Esophagus squamous epithelium (tissue), 5 donors: ENCODE data around the gene ABCE1. TPM values are rescaled to one million over a fixed set of nuclear protein-coding genes. Genes with fewer than 3 reads are reported as not detected.

ENCODE experiments used
- DNase-seq: peaks from one replicate; lab custom pipeline; 2025; lab: John Stamatoyannopoulos, UW
- H3K27ac ChIP-seq, 4 donors: fragments of 200-600 bp; sonication (generic); one replicate each; pipeline ENCODE4 v1.5.1; 2016 to 2019; ENCODE audit warnings: mild to moderate bottlenecking in 1 of 4
- H3K27me3 ChIP-seq, 4 donors: fragments of 200-600 bp; sonication (generic); 1 replicate in 3 of 4; 2 replicates in 1 of 4; pipeline versions ENCODE4 v1.5.1 to v1.6.0; 2017 to 2021; ENCODE audit warnings: antibody characterized with exemption in 1 of 4
- H3K36me3 ChIP-seq, 3 donors: fragments of 200-600 bp; sonication (generic); one replicate each; pipeline ENCODE4 v1.5.1; 2016 to 2019
- H3K4me1 ChIP-seq, 3 donors: fragments of 200-600 bp; sonication (generic); one replicate each; pipeline ENCODE4 v1.5.1; 2017 to 2019
- H3K4me3 ChIP-seq, 4 donors: fragments of 200-600 bp; sonication (generic); 1 replicate in 3 of 4; 2 replicates in 1 of 4; pipeline ENCODE4 v1.5.1; 2016 to 2019; ENCODE audit warnings: mild to moderate bottlenecking in 2 of 4, moderate library complexity in 1 of 4
- H3K9me3 ChIP-seq, 3 donors: fragments of 200-600 bp; sonication (generic); one replicate each; pipeline ENCODE4 v1.5.1; 2016 to 2019
- POLR2A ChIP-seq, 4 donors: fragments of 450-650 bp; IDR thresholded peaks; one replicate each; pipeline ENCODE4 v1.6.1; 2017; ENCODE audit warnings: antibody characterized with exemption in 4 of 4, mild to moderate bottlenecking in 4 of 4, moderate library complexity in 3 of 4
- WGBS, 2 donors: methylation state at CpG; one replicate each; pipeline ENCODE4 v1.1.5; 2018; 5-methylcytosine and 5-hydroxymethylcytosine counted together
- intact Hi-C: fragments of 100-400 bp; cut with DNase I; formaldehyde crosslinking; loops from one replicate; pipeline ENCODE4 v1.15.0; 2022
- total RNA-seq, 4 donors: library from RNA; depleted of rRNA; stranded (reverse); fragments of >200 nt; gene quantifications; one replicate each; pipeline ENCODE4 v1.1.0, GENCODE V29; 2016
- TF ChIP-seq, protein P1 (sequence below), 6 experiments: fragments of 450-650 bp in 4 of 6; fragments of 200-600 bp in 2 of 6; sonication (generic) in 2 of 6; IDR thresholded peaks; one replicate each; pipeline ENCODE4 v1.5.1; 2016 to 2019; ENCODE audit warnings: antibody characterized with exemption in 6 of 6, mild to moderate bottlenecking in 4 of 6, moderate library complexity in 4 of 6
- donor health status: DM: yes; HTN: yes; CAD: no.

ABCE1 gene
- total RNA-seq, 4 donors from 2014 or later = 54.8 to 109 (median 84.5) TPM

DNA sequence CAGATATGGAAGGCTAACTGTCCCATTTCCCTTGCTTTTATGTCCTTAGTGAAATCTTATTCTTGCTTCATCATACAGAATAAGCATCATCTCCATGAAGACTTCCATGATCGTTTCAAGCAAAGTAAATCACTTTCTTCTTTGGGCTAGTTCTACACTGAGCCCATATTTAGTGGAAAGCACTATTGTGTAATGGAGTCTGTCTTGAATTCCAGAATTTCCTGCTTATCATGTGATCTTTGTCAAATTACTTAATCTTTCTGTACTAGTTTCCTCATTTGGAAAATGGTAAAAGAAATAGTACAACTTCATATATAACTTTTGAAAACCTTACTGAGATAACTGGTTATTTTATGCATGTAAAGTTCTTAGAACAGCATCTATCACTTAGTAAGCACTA lies 7.7 kb upstream of the ABCE1 start:
- no peak for TF ChIP-seq POLR2A (IDR thresholded peaks at IDR 0.05)
- TF ChIP-seq, protein P1, sequence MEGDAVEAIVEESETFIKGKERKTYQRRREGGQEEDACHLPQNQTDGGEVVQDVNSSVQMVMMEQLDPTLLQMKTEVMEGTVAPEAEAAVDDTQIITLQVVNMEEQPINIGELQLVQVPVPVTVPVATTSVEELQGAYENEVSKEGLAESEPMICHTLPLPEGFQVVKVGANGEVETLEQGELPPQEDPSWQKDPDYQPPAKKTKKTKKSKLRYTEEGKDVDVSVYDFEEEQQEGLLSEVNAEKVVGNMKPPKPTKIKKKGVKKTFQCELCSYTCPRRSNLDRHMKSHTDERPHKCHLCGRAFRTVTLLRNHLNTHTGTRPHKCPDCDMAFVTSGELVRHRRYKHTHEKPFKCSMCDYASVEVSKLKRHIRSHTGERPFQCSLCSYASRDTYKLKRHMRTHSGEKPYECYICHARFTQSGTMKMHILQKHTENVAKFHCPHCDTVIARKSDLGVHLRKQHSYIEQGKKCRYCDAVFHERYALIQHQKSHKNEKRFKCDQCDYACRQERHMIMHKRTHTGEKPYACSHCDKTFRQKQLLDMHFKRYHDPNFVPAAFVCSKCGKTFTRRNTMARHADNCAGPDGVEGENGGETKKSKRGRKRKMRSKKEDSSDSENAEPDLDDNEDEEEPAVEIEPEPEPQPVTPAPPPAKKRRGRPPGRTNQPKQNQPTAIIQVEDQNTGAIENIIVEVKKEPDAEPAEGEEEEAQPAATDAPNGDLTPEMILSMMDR (IDR thresholded peaks at IDR 0.05) = no peak
- WGBS, 2 donors = 76 to 81% methylated on average over 1 of the region's 1 CpG
- no peak for DNase-seq
- H3K27me3 ChIP-seq = no peaks in the 10 kb centered on the region
- H3K4me3 ChIP-seq = no peak overlapping the region
- H3K4me1 ChIP-seq = peaks cover 0 to 4% (median 0%) of the 10 kb centered on the region in 3 donors
- H3K36me3 ChIP-seq = peaks cover 3 to 87% (median 6%) of the 10 kb centered on the region in 3 donors
- peaks cover 0 to 12% (median 0%) of the 10 kb centered on the region in 3 donors for H3K9me3 ChIP-seq
- intact Hi-C loops = no loop called here
- no peak overlapping the region for H3K27ac ChIP-seq

DNA sequence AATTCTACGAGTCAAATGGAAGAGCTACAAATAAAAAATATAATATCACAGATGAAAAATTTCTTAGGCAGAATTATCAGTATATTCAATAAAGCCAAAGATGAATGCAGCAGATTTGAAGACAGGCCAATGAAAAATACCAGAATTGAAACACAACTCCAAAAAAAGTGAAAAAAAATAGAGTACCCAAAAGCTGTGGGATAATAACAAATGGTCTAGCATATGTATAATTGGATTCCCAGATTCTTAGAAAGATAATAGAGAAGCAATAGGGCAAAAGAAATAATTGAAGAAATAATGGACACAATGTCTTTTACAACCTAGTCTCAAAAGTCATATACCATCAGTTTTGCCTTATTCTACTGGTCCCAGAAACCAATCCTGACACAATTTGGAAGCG lies 4.5 kb upstream of the ABCE1 start:
- Histone ChIP-seq H3K4me1 (peaks cover 7 to 24% (median 7%) of the 10 kb centered on the region in 3 donors), H3K4me3 (no peak overlapping the region), H3K27me3 (no peaks in the 10 kb centered on the region), H3K36me3 (peaks cover 0 to 65% (median 3%) of the 10 kb centered on the region in 3 donors), H3K27ac (no peak overlapping the region), H3K9me3 (peaks cover 0 to 12% (median 0%) of the 10 kb centered on the region in 3 donors)
- DNase-seq = no peak
- WGBS, 2 donors = 89 to 100% methylated on average over 2 of the region's 2 CpGs
- intact Hi-C loops = no loop called here
- TF ChIP-seq, protein P1 (IDR thresholded peaks at IDR 0.05) = no peak
- no peak for TF ChIP-seq POLR2A (IDR thresholded peaks at IDR 0.05)

DNA sequence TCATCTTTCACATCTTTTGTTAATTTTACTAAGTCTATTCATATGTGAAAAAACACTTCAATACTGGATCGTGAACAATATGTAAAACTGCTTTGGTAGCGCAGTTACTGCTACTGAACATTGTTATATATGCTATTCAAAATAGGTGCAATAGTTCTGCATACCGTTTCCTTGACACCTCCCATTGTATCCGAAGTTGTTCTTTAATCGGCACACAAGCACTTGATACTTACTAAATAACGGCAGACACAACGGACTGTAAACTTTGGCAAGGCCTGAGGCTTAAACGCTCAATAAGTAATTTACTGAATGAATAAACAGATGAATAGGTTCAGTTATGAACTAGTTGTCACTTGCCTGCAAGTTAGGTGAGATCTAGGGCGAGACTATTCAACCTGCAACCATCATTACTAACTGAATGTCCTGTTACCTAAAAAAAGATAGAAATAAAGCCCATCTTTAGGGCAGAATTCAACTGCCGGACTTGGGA lies 735 bp upstream of the ABCE1 start:
- DNase-seq = no peak
- Histone ChIP-seq H3K36me3 (peaks cover 0 to 35% (median 3%) of the 10 kb centered on the region in 3 donors), H3K9me3 (peaks cover 0 to 12% (median 0%) of the 10 kb centered on the region in 3 donors), H3K4me3 (peak overlapping the region; percentile 61 to 81 (median 74)), H3K4me1 (peaks cover 7 to 57% (median 25%) of the 10 kb centered on the region in 3 donors), H3K27ac (peak overlapping the region; percentile 92 to 94 (median 94)), H3K27me3 (no peaks in the 10 kb centered on the region)
- TF ChIP-seq POLR2A (IDR thresholded peaks at IDR 0.05) = no peak
- TF ChIP-seq, protein P1 (IDR thresholded peaks at IDR 0.05) = no peak
- 4 to 5% methylated on average over 10 of the region's 10 CpGs for WGBS, 2 donors
- intact Hi-C loops = no loop called here

DNA sequence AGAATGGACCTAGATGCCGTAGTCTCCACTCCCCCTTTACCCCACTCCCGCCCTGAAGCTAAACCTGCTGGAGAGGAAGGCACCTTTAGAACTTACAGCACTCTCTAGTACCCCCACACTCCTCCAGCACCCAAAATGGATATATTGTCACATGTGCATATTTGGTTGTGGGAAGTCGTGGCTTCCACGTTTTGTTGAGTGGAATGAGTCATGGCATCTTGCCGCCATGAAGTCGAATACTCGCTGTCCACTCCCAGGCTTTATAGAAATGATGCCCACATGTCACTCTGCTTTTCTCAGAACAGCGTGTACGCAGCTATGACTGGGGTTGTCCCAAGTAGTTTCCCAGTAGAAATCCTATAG lies 545 bp downstream of the ABCE1 start:
- no peaks in the 10 kb centered on the region for H3K27me3 ChIP-seq
- no peak for DNase-seq
- WGBS, 2 donors = 0% methylated on average over 8 to 9 of the region's 9 CpGs
- intact Hi-C loops = no loop called here
- peak overlapping the region; percentile 92 to 94 (median 94) for H3K27ac ChIP-seq
- H3K4me3 ChIP-seq = peak overlapping the region; percentile 61 to 81 (median 74)
- H3K4me1 ChIP-seq = peaks cover 7 to 68% (median 25%) of the 10 kb centered on the region in 3 donors
- peaks cover 0 to 10% (median 0%) of the 10 kb centered on the region in 3 donors for H3K9me3 ChIP-seq
- peaks cover 0 to 23% (median 3%) of the 10 kb centered on the region in 3 donors for H3K36me3 ChIP-seq
- no peak for TF ChIP-seq POLR2A (IDR thresholded peaks at IDR 0.05)
- TF ChIP-seq, protein P1 (IDR thresholded peaks at IDR 0.05) = no peak

DNA sequence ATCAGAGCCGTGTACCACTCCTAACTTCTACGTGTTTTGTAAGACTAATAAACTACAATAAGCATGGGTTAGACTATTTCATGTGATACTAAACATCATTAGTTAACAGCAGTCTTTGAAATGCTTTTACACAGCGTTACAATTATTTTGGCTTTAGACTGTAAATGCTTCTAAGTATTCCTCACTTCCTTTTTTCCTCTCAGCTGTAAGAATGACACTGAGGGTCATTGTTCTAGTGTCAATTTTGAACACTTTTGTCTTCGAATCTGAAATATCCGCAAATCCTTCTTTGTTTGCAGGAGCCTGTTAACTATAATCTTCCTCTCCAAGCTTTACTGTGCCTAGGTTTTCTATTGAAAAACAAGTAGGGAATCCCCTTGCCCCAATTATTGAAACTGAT lies 1.5 kb downstream of the ABCE1 start:
- TF ChIP-seq, protein P1 (IDR thresholded peaks at IDR 0.05) = no peak
- no peak for TF ChIP-seq POLR2A (IDR thresholded peaks at IDR 0.05)
- peaks cover 7 to 68% (median 25%) of the 10 kb centered on the region in 3 donors for H3K4me1 ChIP-seq
- intact Hi-C loops = no loop called here
- H3K9me3 ChIP-seq = peaks cover 0 to under 1% (median 0%) of the 10 kb centered on the region in 3 donors
- peaks cover 0 to 18% (median 2%) of the 10 kb centered on the region in 3 donors for H3K36me3 ChIP-seq
- peak overlapping the region in 1 of 4 donors; percentile 94 for H3K27ac ChIP-seq
- no peaks in the 10 kb centered on the region for H3K27me3 ChIP-seq
- peak overlapping the region; percentile 61 to 81 (median 74) for H3K4me3 ChIP-seq
- DNase-seq = no peak
- WGBS, 2 donors = 14 to 15% methylated on average over 5 of the region's 5 CpGs
